Stimulated activated CD4-positive, alpha-beta T cell treated with anti-CD3 and anti-CD28 coated beads, Interleukin-2, amount 100 ng/mL, for 4 hours (primary cell): ENCODE results near the gene ZC3HAV1.

Experiments used
- DNase-seq: peaks from one replicate; pipeline ENCODE4 v3.0.0-alpha.2; 2020; ENCODE audit warnings: low read depth

Gene ZC3HAV1

GRCh38 chr7:139016931-139017511, 92.5 kb downstream of the ZC3HAV1 start:
- DNase-seq: peak; percentile 40

GRCh38 chr7:139011373-139011772, 98.1 kb downstream of the ZC3HAV1 start:
- no peak for DNase-seq

DNA sequence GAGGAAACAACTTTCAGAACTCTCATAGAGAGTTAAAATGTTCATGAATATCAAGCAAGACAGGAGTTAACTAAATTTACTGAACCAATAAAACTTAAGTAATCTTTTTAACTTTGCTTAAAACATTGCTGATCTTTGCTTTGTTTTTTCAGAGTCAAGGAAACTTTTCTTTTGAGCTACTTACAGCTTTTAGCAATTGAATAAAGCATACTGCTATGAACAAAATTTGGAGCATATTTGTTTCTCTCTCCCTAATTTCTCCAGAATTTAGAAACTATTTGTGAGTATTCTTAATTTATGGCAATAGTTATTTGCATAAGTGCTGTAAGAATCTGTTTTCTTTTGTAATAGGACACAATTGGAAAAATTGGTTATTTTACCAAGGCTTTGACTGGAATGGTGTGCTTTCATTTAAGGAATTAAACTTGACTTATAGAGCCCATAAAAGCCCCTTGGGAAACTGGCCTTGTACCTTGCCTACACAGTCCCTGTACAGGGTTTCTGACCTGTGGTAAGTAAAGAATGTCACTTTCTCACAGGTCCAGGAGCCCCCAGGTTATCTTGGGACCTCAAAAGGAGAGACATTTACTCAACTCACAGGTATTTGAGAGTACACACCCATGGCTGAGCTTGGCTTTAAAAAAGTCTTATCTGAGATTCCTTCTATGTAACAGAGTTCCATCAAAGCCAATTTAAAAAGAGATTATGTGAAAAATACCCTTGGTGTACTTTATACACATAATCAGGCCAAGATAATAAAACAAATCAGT, 105.0 kb downstream of the ZC3HAV1 start:
- DNase-seq: no peak

DNA sequence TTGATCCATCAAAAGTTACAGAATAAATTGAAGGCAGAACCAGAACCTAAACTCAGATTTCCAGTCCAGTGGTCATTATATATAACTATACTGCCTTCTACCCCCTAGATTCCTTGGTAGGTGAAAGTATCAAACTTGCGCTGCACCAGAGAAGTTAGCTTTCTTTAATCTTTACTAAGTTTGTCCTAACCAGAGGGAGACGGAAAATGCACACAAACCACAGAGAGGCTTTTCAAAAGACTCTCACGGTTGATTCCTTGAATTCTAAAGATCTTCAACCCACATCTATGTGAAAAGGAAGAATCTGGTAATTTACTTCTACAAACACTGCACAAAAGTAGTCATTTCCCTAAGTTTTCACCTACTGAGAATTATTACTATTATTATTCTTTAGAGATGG, 110.1 kb downstream of the ZC3HAV1 start:
- no peak for DNase-seq
